ENCODE results near the gene DNM3. TPM values are rescaled to one million over a fixed set of nuclear protein-coding genes. Genes with fewer than 3 reads are reported as not detected.
A peak's percentile ranks its signal among the peaks of the same experiment; 100 is the strongest.

Gene DNM3
- total RNA-seq, 1 donor from 2014 or later, result 1.6 TPM

DNA sequence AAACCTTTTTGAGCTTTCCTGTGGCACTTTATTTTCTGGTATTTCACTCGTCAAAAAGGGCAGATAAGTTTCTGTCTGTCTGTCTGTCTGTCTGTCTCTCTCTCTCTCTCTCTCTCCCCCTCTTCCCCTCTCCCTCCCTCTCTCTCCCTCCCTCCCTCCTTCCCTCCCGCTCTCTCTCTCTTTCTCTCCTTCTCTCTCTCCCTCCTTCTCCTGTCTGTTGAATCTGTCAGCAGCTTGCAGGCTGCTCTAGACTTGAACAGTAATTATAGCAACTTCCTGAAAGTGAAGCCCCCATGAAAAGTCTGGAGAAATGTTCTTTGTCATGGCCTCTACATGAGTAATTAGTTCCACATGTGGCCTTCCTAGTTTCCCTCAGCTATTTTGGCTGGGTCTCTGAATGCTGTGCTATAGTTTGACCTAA lies 303.9 kb downstream of the DNM3 start:
- ATAC-seq, result no peak

DNA sequence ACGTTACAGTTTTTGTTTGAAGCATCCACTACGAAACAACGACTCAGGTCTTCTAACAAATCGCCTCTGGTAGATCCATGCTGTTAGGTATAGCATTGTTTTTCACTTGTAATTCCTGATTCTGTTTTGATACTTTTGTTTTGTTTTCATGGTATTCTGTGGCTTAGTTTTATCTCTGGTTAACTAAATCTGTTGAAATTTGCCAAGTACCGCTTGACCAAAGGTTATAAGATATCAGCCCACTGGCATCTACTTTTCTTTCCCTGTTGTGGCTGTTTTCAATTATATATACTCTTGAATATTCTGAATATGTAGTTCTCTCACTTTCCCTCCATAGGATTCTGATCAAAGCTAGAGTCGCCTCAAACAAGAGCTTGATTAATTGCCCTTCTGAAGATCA lies 304.4 kb downstream of the DNM3 start:
- ATAC-seq, result no peak

GRCh38 chr1:172146141-172146850 lies 305.0 kb downstream of the DNM3 start:
- peak; percentile 89 for ATAC-seq

DNA sequence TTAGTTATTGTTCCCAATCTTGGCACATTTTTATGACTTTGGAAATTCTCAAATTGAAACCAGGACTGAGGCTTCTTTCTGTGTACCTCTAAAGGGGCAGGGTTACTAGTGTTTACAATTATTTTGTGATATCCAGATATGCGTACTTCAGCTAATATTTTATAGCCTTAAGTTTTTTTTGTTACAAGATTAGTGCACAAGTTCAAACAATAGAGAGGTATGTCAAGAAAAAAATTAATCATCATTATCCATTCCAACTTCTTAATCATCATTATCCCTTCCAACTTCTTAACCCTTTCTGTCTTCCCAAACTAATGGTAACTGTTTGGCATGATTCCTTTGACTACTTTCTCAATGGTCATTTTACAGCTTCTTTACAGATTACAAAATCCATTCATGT lies 306.2 kb downstream of the DNM3 start:
- ATAC-seq, result peak; percentile 31

- no peak for ATAC-seq
These were observed 306.9 kb downstream of the DNM3 start for GRCh38 chr1:172148213-172148612.

- no peak for ATAC-seq
These were observed 307.4 kb downstream of the DNM3 start for GRCh38 chr1:172148707-172149106.

GRCh38 chr1:172149346-172149745 lies 308.0 kb downstream of the DNM3 start:
- no peak for ATAC-seq

- peak; percentile 62 for ATAC-seq
These were observed 313.3 kb downstream of the DNM3 start for GRCh38 chr1:172154551-172154950.

GRCh38 chr1:172155766-172156165 lies 314.5 kb downstream of the DNM3 start:
- no peak for ATAC-seq

DNA sequence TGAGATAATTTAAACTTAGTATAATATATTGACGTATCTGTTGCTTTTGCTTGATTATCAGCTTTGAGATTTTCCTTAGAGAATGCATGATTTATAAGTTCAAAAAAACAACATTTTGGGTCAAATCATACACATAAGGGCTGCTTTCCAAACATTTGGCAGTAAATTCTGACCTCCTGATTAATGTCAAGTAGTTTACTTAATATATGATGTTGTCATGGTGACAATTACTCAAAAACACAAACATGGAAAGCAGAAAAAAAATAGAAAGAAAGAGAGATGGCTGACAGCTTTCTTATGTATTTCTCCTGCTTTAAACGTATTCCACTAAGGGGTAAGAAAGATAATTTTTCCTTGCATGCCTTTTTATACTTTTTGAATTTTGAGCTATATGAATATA lies 320.9 kb downstream of the DNM3 start:
- no peak for ATAC-seq

DNA sequence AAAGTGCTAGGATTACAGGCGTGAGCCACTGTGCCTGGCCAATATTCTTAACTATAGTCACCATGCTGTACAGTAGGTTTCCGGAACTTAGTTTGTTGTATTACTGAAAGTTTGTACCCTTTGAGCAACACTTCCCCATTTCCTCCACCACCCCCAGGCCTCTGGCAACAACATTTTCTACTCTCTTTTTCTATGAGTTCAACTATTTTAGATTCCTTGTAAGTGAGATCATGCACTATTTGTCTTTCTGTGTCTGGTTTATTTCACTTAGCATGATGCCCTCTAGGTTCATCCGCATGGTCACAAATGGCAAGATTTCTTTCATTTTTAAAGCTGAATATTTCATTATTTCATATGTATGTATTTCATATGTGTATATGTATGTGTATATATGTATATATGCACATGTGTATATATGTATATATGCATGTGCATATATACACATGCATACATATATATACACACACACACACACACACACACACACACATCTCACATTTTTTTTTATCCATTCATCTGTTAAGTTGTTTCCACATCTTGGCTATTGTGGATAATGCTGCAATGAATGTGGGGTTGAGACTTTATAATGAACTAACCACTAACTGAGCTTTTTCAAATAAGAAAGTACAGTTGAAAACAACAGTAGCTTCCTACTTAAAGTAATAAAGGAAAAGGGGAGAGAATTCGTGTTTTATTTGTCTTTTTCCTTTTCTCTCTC lies 322.4 kb downstream of the DNM3 start:
- ATAC-seq, result no peak

GRCh38 chr1:172165403-172165802 lies 324.1 kb downstream of the DNM3 start:
- ATAC-seq, result no peak

DNA sequence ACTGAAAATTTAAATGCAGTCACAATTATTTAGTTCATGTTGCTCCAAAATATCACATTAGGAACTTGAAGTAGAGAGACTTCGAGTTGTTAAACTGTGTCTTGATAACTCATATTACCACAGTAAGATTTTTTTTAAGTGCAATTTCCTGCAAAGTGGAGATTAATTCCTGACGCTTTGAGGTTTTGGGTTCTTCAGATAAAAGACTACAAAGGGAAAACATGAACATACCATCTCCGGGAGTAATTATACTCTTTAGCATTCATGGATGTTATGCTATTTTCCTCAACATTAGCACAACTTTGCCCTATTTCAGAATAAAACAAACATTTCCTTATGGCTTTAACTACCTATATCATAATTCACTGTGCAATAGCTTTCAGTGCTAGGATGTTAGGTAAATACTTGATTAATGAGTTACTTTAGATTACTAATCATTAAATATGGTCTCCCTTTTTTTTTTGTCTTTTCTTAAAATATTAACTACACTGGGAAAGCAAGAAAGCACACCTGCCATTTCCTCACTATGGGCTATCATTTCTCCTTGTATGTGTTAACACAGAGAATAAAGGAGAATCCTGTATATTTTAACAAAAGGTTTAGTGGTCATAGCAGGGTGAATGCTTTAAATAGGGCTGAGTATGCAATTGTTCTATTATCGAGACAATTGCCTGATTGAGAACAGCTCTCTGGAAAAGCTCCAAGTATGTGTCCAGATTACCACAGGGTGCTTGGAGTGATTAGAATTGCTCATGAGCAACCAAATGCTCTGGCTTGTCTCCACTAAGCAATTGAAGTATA lies 326.7 kb downstream of the DNM3 start:
- no peak for ATAC-seq

- no peak for ATAC-seq
These were observed 327.2 kb downstream of the DNM3 start for GRCh38 chr1:172168597-172168872.

DNA sequence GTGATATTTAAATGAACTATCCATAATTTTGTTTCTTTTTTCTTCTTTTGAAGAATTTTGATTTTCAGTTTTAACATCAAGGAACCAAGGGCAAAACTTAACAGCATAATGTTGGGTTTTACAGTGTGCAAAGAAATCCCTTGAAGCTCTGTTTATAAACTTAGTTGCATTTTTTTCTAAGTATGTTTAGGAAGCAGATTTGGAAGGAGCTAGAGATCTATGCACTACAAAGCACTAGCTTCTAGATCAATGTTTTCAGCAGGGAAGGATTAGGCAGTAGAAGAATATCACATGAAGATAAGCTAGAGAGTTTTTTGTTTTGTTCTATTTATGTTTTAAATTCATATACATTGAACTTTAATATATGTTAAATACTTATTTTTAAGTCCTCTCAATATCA lies 328.5 kb downstream of the DNM3 start:
- ATAC-seq, result no peak

- no peak for ATAC-seq
These were observed 331.1 kb downstream of the DNM3 start for GRCh38 chr1:172172352-172172831.

DNA sequence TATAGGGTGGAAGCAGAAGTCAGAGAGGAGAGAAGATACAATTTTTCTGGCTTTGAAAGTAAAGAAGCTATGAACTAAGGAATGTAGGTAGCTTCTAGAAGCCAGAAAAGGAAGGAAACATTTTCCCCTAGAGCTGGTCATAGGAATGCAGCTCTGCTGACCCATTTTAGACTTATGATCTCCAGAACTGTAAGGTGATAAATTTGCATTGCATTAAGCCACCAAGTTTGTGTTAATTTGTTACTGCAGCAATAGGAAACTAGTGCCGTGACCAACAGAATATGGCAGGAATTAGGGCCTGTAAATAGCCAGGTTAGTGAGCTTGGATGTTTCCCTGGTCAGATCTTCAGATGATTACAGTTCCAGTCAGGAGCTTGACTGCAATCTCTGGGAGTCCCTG lies 334.9 kb downstream of the DNM3 start:
- ATAC-seq, result no peak

DNA sequence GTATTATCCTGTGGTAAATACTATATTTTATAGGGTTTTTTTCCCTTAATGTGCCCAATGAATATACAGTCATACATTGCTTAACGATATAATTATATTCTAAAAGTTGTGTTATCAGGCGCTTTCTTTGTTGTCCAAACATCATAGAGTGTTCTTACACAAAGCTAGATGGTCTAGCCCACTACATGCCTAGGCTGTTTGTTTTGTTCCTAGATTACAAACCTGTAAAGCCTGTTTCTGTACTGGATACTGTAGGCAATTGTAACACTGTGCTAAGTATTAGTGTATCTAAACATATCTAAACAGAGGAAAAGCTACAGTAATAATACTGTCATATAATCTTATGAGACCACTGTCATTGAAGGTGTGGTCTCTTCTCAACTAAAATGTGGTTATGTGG lies 336.6 kb downstream of the DNM3 start:
- peak; percentile 55 for ATAC-seq

- no peak for ATAC-seq
These were observed 337.6 kb downstream of the DNM3 start for GRCh38 chr1:172178886-172179285.

GRCh38 chr1:172179918-172180317 lies 338.6 kb downstream of the DNM3 start:
- no peak for ATAC-seq

GRCh38 chr1:172180501-172181285 lies 339.4 kb downstream of the DNM3 start:
- peak; percentile 62 for ATAC-seq

DNA sequence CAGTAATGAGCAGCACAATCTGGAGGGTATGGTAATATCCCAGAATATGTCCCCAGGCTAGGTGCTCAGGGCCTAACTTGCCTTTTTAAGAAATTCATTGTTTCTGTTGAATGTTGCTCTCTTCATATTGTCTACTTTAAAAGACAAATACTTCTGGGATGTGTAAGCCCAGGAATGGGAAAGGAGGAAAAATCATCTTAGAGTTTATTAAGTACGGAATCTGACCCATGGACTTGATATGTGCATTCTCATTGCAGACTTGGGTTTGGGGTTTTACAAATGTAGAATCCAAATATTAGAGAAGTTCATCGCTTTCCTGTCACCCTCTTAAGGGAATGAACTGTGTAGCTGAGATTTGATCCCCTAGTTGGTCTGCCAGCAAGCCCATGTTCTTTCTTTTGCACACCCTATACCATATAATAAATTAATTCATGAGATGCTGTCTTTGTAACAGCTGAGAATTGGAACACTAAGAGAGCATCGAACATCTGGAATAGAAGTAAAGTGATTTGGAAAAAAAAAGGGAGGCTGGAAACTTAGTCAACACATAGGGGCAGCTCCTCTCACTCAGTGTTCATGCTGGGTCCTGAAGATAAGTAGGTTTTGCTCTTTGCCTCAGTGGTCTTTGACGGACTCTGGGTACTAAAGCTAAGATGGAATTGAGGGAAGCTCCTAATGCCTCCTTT lies 343.4 kb downstream of the DNM3 start:
- no peak for ATAC-seq
